ENCODE measurements around the gene TSPEAR.
"Not testable (repeated sequence)": the region's sequence is repeated elsewhere in the genome, so short reads cannot be mapped to it uniquely, and the experiment has no call there.

TSPEAR gene

DNA sequence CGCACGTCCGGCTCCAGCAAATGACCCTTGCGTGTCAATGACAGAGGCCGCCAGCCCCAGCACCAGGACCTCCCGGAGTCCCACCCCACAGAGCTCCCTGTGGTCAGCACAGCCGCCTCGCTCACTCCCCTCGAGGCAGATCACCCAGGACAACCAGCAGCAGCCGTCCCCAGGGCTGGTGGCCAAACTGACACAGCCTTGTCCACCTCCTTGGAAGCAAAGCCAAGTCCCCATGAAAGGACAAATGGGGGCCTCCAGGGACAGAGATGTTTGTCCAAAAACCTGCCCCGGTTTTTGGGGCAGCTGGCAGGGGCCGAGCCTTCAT, 72.1 kb downstream of the TSPEAR start:
- H3K4me3 ChIP-seq (ENCODE audit: low read depth, low read length): no peak overlapping the region
- no peak for DNase-seq (ENCODE audit: low read depth)
- no peak for TF ChIP-seq CTCF (IDR thresholded peaks at IDR 0.05; ENCODE audit: low read depth, low read length)
- TF ChIP-seq MAX (IDR thresholded peaks at IDR 0.05; ENCODE audit: low read depth, low read length): no peak
- no peak for TF ChIP-seq MYC (IDR thresholded peaks at IDR 0.05; ENCODE audit: low read depth, low read length)
- TF ChIP-seq POLR2A (IDR thresholded peaks at IDR 0.05; ENCODE audit: extremely low read depth, insufficient read length): no peak

- DNase-seq (ENCODE audit: low read depth): not testable (repeated sequence)
Observed at GRCh38 chr21:44638506-44639330, 72.7 kb downstream of the TSPEAR start.

DNA sequence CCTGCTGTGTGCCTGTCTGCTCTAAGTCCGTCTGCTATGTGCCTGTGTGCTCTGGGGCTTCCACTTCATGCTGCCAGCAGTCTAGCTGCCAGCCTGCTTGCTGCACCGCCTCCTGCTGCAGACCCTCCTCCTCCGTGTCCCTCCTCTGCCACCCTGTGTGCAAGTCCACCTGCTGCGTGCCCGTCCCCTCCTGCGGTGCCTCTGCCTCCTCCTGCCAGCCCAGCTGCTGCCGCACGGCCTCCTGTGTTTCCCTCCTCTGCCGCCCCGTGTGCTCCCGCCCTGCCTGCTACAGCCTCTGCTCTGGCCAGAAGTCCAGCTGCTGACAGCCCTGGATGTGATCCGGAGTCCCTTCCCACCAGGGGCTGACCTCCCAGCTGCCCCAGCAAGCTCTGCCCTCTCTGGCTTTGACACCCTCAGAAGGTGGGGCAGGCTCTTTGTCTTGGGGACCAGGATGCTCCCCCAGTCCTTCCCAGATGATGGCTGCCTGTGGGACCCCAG, 73.5 kb downstream of the TSPEAR start:
- not testable (repeated sequence) for H3K4me3 ChIP-seq (ENCODE audit: low read depth, low read length); DNase-seq (ENCODE audit: low read depth)

More at GRCh38 chr21:44638506-44639330, 72.7 kb downstream of the TSPEAR start:
- not testable (repeated sequence) for H3K4me3 ChIP-seq (ENCODE audit: low read depth, low read length)

- TF ChIP-seq MYC (IDR thresholded peaks at IDR 0.05; ENCODE audit: low read depth, low read length): no peak
- TF ChIP-seq POLR2A (IDR thresholded peaks at IDR 0.05; ENCODE audit: extremely low read depth, insufficient read length): no peak
- no peak for TF ChIP-seq CTCF (IDR thresholded peaks at IDR 0.05; ENCODE audit: low read depth, low read length)
- no peak for TF ChIP-seq MAX (IDR thresholded peaks at IDR 0.05; ENCODE audit: low read depth, low read length)
- no peak for DNase-seq (ENCODE audit: low read depth)
- H3K4me3 ChIP-seq (ENCODE audit: low read depth, low read length): no peak within 1 kb of the TSS
Observed at GRCh38 chr21:44637018-44637850, 74.1 kb downstream of the TSPEAR start, which contains the start of gene KRTAP10-10. TSS of gene KRTAP10-10 (plus strand) at chr21:44637356. CDS start at chr21:44637418, 62 bp downstream.

- TF ChIP-seq POLR2A (IDR thresholded peaks at IDR 0.05; ENCODE audit: extremely low read depth, insufficient read length) (no peak), MAX (IDR thresholded peaks at IDR 0.05; ENCODE audit: low read depth, low read length) (no peak), MYC (IDR thresholded peaks at IDR 0.05; ENCODE audit: low read depth, low read length) (no peak), CTCF (IDR thresholded peaks at IDR 0.05; ENCODE audit: low read depth, low read length) (no peak)
- no peak for DNase-seq (ENCODE audit: low read depth)
- no peak overlapping the region for H3K4me3 ChIP-seq (ENCODE audit: low read depth, low read length)
Observed at GRCh38 chr21:44636209-44637017, 75.0 kb downstream of the TSPEAR start.

DNA sequence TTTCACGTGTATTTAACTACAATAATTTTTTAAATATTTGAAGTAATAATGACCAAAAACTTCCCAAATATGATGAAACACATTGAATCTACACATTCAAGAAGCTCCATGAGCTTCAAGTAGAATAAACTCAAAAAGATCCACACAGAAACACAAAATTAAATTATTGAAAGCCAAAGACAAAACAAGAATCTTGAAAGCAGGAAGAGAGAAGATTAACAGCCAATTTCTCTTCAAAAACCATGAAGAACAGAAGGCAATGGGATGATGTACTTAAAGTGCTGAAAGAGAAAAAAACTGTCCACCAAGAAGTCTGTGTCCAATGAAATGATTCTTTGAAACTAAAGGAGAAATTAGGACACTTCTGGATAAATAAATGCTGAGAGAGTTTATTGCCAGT, 79.3 kb downstream of the TSPEAR start:
- TF ChIP-seq MYC (IDR thresholded peaks at IDR 0.05; ENCODE audit: low read depth, low read length) (no peak), MAX (IDR thresholded peaks at IDR 0.05; ENCODE audit: low read depth, low read length) (no peak)
- DNase-seq (ENCODE audit: low read depth): no peak
- no peak overlapping the region for H3K4me3 ChIP-seq (ENCODE audit: low read depth, low read length)

- no peak overlapping the region for H3K4me3 ChIP-seq (ENCODE audit: low read depth, low read length)
- TF ChIP-seq POLR2A (IDR thresholded peaks at IDR 0.05; ENCODE audit: extremely low read depth, insufficient read length) (no peak), MAX (IDR thresholded peaks at IDR 0.05; ENCODE audit: low read depth, low read length) (no peak), MYC (IDR thresholded peaks at IDR 0.05; ENCODE audit: low read depth, low read length) (no peak), CTCF (IDR thresholded peaks at IDR 0.05; ENCODE audit: low read depth, low read length) (no peak)
- no peak for DNase-seq (ENCODE audit: low read depth)
Observed at GRCh38 chr21:44630440-44630839, 80.9 kb downstream of the TSPEAR start.

All from NB4 (cell line).